C4-2B (cell line): Measurements from ENCODE around the gene PCED1B.

ENCODE experiments used
- ZFX ChIP-seq: fragments of 450-650 bp; IDR thresholded peaks from 2 replicates; pipeline ENCODE4 v1.6.1; 2017
- TF ChIP-seq, protein P1 (sequence below): fragments of 450-650 bp; conservative IDR thresholded peaks from 2 replicates; pipeline ENCODE4 v1.5.1; 2017; ENCODE audit warnings: mild to moderate bottlenecking

DNA sequence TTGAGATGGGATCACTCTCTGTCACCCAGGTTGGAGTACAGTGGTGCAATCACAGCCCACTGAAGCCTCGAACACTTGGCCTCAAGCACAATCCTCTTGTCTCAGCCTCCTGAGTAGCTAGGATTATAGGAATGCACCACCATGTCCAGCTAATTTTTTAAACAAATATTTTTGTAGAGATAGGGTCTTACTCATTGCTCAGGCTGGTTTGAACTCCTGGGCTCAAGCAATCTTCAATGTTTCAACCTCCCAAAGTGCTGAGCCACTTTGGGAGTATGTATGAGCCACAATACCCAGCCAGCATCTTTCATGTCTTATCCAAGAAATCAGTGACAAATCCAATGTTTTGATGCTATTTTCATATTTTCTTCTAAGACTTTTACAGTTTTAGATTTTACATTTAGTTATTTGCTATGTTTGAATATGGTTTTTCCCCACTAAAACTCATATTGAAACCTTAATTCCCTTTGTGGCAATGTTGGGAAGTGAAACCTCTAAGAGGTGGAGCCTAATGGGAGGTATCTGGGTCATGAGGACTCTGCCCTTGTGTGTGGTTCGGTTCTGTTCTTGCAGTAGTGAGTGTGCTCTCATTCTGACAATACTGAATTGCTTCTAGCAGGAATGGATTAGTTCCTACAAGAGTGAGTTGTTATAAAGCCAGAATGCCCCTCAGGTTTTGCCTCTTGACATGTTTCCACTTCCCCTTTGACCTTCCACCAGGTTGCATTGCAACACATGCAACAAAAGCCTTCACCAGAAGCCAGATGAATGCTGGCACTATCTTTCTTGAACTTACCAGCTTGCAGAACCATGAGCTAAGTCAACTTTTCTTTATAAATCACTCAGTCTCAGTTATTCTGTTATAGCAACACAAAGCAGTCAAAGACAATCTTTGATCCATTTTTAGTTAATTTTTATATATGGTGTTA is 81.2 kb downstream of the PCED1B start:
- TF ChIP-seq, protein P1, sequence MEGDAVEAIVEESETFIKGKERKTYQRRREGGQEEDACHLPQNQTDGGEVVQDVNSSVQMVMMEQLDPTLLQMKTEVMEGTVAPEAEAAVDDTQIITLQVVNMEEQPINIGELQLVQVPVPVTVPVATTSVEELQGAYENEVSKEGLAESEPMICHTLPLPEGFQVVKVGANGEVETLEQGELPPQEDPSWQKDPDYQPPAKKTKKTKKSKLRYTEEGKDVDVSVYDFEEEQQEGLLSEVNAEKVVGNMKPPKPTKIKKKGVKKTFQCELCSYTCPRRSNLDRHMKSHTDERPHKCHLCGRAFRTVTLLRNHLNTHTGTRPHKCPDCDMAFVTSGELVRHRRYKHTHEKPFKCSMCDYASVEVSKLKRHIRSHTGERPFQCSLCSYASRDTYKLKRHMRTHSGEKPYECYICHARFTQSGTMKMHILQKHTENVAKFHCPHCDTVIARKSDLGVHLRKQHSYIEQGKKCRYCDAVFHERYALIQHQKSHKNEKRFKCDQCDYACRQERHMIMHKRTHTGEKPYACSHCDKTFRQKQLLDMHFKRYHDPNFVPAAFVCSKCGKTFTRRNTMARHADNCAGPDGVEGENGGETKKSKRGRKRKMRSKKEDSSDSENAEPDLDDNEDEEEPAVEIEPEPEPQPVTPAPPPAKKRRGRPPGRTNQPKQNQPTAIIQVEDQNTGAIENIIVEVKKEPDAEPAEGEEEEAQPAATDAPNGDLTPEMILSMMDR: no peak
- no peak for TF ChIP-seq ZFX
